ENCODE results near the gene CAMTA1. TPM values are rescaled to one million over a fixed set of nuclear protein-coding genes. Genes with fewer than 3 reads are reported as not detected.

The CAMTA1 gene
- total and polyA plus RNA-seq, 8 donors: 42.8 to 213 (median 118) TPM

DNA sequence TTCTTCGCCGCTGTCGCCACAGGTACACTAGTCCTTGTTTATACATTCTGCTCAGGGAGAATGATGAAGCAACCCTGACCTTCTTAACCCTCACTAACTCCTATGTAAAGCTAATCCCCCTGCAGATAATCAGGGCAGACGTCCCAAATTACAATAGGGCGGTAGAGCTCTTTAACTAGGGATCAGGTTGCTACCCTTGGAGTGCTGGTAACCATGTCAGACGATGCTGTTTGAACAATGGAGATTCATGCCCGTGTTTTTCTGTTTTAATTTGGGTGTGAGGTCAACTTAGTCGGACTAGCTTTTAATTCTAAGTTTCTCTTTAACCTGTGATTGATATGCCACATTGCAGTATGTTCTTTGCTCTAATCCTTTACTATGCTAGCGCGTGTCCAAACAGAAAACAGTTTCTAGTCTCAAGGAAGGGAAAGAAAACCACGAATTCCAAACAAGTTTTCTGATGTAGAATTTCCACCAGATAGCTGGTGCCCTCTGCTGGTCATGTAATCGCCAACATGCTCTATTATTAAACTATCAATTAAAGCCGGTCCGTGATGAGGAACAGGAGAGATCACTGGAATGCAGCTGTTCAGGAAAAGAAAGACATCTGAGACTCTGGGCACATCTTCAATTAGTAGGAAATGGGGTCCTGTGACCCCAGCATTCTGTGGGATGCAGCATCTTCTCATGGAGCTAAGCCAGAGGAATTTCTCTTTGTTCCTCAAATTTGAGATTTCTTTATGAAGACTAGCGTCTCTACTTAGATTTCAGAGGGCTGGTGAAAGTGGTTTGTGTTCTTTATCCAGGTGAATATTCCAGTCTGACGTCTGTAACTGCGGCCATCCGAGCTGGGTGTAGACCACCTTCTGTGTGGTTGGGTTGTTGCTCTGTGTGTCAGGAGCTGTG, 967.5 kb downstream of the CAMTA1 start:
- peak; percentile 75 to 90 for DNase-seq
- Histone ChIP-seq H3K4me3 (peak overlapping the region; percentile 27 to 36 (median 30)), H3K9me3 (no peaks in the 10 kb centered on the region), H3K4me1 (peaks cover 0 to 18% (median 10%) of the 10 kb centered on the region in 4 donors), H3K27ac (peak overlapping the region in 2 of 5 donors; percentile 25 to 32), H3K27me3 (no peaks in the 10 kb centered on the region), H3K36me3 (peaks cover 0 to 7% (median 0%) of the 10 kb centered on the region in 4 donors)
- TF ChIP-seq, protein P1, sequence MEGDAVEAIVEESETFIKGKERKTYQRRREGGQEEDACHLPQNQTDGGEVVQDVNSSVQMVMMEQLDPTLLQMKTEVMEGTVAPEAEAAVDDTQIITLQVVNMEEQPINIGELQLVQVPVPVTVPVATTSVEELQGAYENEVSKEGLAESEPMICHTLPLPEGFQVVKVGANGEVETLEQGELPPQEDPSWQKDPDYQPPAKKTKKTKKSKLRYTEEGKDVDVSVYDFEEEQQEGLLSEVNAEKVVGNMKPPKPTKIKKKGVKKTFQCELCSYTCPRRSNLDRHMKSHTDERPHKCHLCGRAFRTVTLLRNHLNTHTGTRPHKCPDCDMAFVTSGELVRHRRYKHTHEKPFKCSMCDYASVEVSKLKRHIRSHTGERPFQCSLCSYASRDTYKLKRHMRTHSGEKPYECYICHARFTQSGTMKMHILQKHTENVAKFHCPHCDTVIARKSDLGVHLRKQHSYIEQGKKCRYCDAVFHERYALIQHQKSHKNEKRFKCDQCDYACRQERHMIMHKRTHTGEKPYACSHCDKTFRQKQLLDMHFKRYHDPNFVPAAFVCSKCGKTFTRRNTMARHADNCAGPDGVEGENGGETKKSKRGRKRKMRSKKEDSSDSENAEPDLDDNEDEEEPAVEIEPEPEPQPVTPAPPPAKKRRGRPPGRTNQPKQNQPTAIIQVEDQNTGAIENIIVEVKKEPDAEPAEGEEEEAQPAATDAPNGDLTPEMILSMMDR (IDR thresholded peaks at IDR 0.05): peak in 5 of 7 experiments; percentile 62 to 89 (median 73)
- no peak for TF ChIP-seq EP300 (IDR thresholded peaks at IDR 0.05)
- intact Hi-C loops (cut with DNase I; ENCODE audit: low total_unique reads): loop anchor here (2.0 kb wide), 1 partner anchor 80 kb away; no protein-coding TSS in a partner anchor
- WGBS, 5 donors: 26 to 31% (median 29%) methylated on average over 18 of the region's 18 CpGs

DNA sequence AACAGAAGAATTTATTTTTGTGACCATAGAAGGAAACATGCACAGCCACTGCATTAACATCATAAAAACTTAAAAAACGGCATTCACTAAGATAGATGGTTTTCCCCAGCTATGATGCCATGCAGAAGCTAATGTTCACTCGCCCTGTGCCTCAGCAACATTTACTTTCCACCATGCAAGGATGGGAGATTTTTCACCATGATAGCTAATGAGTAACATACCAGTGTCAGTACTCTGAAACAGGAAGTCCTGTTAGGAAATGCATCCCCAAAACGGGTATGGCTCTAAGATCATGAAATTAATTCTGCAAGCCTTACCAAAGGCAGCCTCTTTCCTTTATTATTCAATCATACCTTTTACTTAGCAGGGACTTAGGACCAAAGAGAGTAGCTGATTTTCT, 968.4 kb downstream of the CAMTA1 start:
- Histone ChIP-seq H3K27me3 (no peaks in the 10 kb centered on the region), H3K4me3 (no peak overlapping the region), H3K27ac (no peak overlapping the region), H3K4me1 (peaks cover 0 to 18% (median 10%) of the 10 kb centered on the region in 4 donors), H3K9me3 (no peaks in the 10 kb centered on the region), H3K36me3 (peaks cover 0 to 3% (median 0%) of the 10 kb centered on the region in 4 donors)
- TF ChIP-seq, protein P1 (IDR thresholded peaks at IDR 0.05): no peak
- TF ChIP-seq EP300 (IDR thresholded peaks at IDR 0.05) (no peak), POLR2AphosphoS5 (IDR thresholded peaks at IDR 0.05) (no peak), POLR2A (IDR thresholded peaks at IDR 0.05) (no peak)
- intact Hi-C loops (cut with DNase I; ENCODE audit: low total_unique reads): loop anchor here (2.0 kb wide), 1 partner anchor 81 kb away; no protein-coding TSS in a partner anchor
- 73 to 79% (median 76%) methylated on average over 3 of the region's 3 CpGs for WGBS, 5 donors
- DNase-seq: no peak

DNA sequence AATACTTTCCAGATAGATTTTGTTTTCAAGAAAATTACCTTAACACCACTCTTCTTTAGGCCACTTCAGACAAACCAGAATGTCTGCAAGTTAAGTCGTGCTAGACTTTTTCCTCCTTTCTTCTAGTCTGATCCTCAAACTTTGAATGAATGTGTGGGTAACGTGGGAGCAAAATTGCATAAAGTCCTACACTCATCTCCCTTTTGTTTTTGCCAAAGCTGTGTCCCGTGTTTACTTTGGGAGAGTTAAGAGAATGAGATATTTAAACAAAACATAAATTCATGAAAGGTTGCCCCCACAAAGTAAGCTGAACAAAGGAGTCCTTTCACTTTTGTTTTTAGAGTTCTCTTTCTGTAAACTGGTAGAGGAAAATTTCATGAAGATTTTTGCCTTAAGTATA, 969.0 kb downstream of the CAMTA1 start:
- H3K27me3 ChIP-seq: no peaks in the 10 kb centered on the region
- no peak overlapping the region for H3K4me3 ChIP-seq
- H3K9me3 ChIP-seq: no peaks in the 10 kb centered on the region
- TF ChIP-seq EP300 (IDR thresholded peaks at IDR 0.05) (no peak), POLR2A (IDR thresholded peaks at IDR 0.05) (no peak), POLR2AphosphoS5 (IDR thresholded peaks at IDR 0.05) (no peak)
- TF ChIP-seq, protein P1 (IDR thresholded peaks at IDR 0.05): no peak
- 46 to 60% (median 54%) methylated on average over 3 of the region's 3 CpGs for WGBS, 5 donors
- no peak for DNase-seq
- intact Hi-C loops (cut with DNase I; ENCODE audit: low total_unique reads): no loop called here
- H3K4me1 ChIP-seq: peaks cover 0 to 18% (median 10%) of the 10 kb centered on the region in 4 donors
- no peak overlapping the region for H3K27ac ChIP-seq
- H3K36me3 ChIP-seq: peaks cover 0 to 3% (median 0%) of the 10 kb centered on the region in 4 donors

DNA sequence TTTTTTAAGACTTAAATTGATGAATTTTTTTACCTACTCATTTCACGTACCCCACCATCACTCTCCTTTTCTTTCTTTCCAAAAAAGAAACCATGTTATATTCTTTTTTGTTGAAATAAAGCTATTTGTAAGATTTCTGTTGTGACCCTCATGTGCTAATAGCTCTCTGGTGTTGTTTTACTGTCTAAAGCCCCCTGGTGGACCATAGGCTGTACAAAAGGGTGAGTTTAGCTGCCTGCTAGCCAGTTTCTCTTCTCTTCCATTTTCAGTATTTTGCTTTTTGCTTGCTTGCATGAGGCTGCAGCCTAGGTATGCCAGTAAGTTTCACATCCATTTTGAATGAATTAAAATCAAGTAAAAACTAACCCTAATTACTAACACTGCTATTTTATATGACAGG, 970.2 kb downstream of the CAMTA1 start:
- H3K9me3 ChIP-seq: no peaks in the 10 kb centered on the region
- no peak for DNase-seq
- H3K36me3 ChIP-seq: no peaks in the 10 kb centered on the region
- 0 to 90% (median 81%) methylated on average over 1 of the region's 1 CpG for WGBS, 5 donors
- H3K27ac ChIP-seq: no peak overlapping the region
- no peaks in the 10 kb centered on the region for H3K27me3 ChIP-seq
- intact Hi-C loops (cut with DNase I; ENCODE audit: low total_unique reads): no loop called here
- no peak for TF ChIP-seq POLR2A (IDR thresholded peaks at IDR 0.05)
- no peak overlapping the region for H3K4me3 ChIP-seq
- H3K4me1 ChIP-seq: peaks cover 0 to 24% (median 13%) of the 10 kb centered on the region in 4 donors

All from stomach (tissue), 9 donors.